HG03066 (cell line): ENCODE data around the gene MAGI1.

Experiments
- ATAC-seq: cut with Tn5 transposase; IDR thresholded peaks from one replicate; pipeline ENCODE4 v1.9.1; 2021; ENCODE audit warnings: low read depth; ENCODE audit not compliant: unreplicated experiment

Gene MAGI1

DNA sequence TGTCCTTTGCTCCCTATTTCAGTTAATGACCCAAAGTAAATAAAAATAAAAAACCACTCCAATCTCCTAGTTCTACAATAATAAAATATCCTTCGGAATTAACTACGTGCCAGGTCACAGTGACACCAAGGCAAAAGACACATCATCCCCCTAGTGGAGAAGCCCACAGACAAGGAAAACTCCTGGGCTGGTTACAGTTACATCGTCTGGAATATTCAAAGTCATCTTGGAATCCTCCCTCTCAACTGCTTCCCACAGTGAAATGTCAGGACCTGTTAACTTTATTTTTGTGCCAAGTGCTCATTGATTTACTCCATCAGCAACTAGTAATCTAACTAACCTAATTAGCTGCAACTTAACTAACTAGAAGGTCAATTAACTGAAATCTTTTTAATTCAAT, 349.3 kb downstream of the MAGI1 start:
- no peak for ATAC-seq

DNA sequence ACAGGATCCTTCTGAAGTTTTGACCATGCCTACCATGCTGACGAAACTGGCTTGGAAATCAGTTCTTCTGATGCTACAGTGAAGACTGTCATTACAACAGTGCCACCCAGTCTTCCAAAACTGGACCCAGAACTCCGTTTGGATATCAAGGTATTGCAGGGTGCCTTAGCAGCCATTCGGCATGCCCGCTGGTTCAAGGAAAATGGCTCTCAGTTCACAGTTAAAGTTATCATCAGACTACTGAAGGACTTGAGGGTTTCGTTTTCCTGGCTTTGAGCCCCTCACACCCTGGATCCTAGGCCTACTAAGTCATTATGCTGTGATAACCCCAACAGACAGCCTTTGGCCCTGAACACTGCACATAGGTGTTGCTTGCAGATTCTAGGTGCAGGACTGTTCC, 351.0 kb downstream of the MAGI1 start:
- no peak for ATAC-seq

DNA sequence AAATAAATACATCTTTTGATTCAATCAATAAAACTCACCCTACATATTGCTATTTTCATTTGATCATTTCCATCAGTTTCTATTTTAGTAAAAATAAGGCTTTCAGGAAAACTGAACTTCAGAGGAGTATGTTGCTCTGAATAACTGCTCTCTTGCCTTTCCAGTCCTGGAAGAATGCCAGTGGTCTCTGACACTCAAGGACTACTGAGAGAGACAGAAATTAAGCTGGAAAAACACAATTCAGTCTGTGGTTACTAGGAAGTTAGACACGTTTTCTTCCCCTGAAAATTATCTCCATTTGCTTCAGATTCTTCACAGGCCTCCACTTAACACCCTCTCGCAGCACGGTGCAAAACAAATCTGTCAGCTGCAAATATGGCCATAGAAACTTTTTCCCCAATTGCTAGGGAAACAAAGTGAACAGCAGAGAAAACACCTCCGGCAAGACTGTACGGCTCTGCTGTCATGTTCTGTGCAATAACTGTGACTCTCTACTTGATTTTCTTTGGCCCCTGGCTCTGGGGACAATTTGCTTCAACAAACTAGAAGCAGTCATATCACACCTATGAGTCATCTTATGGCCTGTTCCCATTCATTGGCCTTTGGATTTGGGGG, 353.0 kb downstream of the MAGI1 start:
- no peak for ATAC-seq

DNA sequence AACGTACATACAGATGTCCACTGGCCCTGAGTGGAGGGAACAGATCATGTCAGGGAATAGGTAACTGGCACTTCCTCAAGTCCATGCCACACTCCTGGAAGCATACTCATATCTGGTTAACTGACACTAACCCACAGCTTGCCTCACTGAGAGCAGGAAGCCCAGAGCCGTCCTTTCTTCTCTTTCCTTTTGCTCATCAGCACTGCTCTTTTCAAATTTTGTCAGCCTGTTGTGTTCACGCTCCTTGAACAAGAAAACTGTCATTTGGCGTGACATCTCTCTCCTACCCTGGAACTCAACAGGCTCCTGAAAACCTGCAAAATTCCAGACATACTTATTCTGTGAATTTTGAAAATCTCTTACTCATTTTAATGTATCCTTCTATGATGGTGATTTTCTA, 360.2 kb downstream of the MAGI1 start:
- no peak for ATAC-seq

DNA sequence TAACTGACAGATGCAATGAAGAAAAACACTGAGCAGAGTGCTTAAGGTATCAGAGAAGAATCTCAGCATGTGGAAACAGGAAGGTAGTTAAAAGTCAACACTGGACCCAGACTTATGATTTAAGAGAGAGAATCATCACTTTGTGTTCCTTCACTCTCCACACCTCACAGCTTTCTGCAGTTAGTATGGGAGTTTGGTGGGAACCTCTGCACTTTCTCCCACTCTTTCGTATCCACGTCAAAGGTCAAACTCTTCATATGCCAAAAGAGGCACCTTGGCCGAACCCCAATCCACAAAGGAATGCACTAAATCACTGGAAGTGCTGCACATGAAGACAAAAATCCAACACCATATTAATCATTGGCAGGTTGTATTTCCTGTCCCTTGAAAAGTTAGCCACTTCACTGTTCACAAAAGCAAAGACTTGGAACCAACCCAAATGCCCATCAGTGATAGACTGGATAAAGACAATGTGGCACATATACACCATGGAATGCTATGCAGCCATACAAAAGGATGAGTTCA, 361.2 kb downstream of the MAGI1 start:
- no peak for ATAC-seq

DNA sequence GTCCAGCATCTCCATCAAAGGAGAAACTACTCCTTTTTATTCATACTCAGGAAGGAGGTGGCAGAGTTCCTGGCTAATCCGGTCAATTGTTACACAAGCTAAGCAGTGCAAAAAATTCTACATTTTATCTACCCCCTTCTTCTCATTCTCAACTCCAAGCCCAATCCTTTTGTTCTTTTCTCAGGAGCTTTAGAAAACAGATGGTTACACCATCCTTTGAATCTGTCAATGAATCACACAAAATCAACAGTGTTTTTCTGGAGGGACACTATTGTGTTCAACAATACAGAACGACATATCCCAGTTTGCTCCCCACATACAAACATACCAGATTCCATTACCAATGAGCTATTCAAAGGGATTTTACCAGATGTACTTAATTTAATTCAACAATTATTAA, 362.1 kb downstream of the MAGI1 start:
- ATAC-seq, result no peak

DNA sequence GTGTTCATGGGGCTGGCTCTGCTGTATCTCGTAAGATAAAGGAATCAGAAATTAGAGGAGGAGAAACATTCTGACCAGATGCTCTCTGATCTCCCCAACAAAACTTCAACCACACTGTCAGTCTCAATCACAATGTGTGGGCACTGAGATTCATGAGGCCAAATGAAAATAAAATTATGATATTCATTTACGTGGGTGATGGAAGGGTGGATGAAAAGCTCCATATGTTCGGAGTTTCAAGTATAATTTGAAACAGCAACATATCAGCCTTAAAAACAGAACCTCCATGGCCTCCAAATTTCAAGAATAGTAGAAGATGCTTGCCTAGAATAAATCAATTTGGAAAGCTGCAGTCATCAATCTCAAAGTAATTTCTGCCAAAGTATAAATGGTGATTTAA, 363.7 kb downstream of the MAGI1 start:
- ATAC-seq, result no peak

DNA sequence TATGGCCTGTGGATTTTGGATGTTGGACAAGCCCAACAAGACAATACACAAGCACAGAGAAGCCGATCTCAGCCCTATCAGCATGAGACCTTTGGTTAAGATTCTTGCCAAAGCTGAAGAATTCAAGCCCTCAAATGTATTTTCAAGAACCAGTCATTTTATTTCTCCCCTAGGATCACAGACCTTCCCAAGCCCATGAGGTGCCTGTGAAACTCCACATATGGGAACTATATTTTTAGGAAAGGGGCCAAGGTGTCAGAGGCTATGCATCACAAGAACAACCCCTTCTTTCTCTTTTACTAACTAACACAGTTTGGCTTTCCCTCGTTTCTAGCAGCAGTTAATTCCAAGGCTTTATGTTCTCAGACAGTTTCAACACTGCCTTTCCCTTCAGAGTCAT, 364.5 kb downstream of the MAGI1 start:
- ATAC-seq, result no peak

DNA sequence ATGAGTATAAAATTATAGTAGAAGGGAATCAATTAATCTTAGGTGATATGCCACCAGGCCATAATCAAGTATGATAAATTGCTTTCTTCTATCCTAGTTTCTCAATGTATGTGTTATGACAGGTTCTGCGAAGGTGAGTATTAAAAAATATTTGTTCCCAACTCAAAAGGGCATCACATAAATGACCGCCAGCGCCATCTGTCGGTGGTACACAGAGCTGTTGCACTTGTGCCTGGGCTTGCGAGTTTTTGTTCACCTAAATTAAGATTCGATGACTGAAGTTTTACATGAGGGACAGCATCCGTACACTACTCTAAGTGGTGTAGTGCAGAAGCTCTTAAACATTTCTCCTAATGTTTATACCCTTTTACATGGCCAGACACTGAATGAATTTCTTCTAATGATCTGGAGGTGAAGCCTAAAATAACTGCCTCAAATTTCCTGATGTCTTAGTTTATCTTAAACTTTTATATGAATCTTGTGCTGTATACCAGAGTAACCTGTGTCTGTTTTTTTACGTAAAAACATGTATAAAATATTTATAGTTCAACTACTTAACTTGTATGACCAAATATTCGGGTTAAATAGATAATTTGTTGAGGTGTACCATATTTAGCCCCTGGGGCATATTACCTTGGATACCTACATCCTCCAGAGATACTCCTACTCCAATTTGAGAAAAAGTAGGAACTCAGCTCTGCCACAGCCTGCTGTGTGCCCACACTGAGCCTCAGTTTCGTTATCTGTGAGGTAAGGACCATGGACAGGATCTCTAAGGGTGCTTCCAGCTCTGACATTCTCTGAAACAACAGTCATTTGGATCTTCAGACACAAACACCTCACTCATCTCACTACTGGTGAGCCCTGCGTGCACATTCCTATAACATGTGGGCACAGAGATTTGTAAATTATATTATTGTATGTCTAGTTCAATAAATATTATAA, 365.6 kb downstream of the MAGI1 start:
- no peak for ATAC-seq

DNA sequence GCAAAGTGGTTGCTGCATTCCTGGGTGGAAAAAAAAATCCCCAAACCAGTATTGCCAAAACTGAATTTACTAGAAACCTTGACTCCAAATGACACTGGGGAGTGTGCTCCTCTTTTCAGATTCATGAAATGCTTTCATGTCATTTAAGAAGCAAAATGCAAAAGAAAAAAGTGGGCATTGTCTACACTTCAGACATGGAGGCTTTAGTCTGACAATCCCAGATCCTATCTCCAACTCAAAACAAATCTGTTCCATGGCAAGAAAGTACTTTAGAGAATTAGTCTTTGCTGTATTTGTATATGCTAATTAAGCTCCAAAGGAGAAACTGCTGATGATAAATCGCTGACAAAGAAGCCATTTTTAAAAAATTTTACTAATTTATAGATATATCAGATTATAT, 366.7 kb downstream of the MAGI1 start:
- ATAC-seq, result no peak

DNA sequence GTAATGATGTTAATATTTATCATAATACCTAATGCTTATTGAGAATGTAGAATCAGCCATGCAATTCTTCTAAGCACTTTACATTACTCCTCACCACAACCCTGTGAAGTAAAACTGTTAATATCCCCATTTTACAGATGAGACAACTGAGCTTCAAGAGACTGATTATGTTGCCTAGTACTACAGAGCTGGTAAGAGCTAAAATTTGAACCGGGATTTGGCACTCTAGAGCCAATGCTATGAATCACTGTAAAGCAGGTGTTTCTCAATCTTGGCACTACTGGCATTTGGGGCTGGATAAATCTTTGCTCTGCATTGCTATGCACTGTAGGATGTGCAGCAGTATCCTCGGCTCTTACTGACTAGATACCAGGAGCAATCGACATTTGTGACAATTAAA, 367.7 kb downstream of the MAGI1 start:
- no peak for ATAC-seq

DNA sequence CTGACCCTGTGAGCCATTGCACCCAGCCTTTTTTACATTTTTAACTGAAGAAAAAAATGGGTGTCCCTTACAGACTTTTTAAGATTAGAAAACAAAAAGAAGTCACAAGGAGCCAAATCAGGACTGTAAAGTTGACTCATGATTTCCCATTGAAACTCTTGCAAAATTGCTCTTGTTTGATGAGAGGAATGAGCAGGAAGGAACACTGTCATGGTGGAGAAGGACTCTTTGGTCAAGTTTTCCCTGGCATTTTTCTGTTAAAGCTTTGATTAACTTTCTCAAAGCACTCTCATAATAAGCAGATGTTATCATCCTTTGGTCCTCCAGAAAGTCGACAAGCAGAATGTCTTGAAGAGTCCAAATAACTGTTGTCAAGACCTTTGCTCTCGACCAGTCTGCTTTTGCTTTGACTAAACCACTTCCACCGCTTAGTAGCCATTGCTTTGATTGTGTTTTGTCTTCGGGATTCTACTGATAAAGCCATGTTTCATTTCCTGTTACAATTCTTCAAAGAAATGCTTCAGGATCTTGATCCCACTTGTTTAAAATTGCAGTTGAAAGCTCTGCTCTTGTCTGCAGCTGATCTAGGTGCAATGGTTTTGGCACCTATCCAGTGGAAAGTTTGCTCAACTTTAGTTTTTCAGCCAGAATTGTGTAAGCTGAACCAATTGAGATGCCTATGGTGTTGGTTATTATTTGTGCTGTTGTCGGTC, 369.4 kb downstream of the MAGI1 start:
- ATAC-seq, result no peak

DNA sequence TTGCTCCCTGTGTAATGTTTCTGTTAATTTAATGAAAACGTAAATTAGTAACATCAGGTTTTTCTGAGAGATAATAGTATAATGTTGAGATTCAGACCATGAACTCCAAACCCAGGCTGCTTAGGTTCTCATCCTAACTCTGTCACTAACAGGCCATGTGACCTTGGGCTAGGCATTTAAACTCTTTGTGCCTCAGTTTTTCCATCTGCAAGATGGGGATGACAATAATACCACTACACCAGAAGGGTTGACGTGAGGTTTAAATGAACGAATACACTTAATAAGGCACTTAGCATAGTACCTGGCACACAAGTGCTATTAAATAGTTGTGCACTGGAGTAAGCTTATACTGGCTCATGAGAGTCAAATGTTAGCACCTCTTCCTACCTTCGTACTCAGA, 370.8 kb downstream of the MAGI1 start:
- no peak for ATAC-seq

DNA sequence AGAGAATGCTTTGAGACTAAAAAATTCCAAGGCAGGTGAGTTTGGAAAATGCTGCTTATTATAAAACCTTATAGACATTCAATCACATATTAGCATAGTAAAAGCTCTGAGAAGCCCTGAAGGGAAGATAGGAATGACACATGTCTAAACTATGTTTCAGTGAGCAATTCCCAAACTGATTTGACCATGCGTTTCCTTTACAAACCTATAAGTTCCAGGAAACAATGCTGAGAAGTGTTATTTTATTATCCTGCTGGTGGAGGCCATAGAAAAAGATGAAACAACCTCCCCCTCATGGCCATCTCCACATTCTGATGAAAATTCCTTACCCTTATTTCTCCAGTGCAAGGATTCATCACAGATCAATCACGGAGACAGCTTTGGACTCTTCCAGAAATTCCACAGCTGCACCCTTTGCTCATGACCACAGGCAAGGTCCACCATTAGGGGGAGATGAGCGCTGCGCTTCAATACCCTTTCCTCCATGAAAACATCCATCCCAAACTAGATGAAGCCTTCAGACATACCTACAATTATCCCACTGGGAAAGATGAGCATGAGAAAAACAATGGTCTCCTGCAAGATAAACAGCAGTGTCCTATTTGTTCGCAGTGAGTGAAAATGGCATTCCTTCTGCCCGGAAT, 372.1 kb downstream of the MAGI1 start:
- ATAC-seq, result no peak

DNA sequence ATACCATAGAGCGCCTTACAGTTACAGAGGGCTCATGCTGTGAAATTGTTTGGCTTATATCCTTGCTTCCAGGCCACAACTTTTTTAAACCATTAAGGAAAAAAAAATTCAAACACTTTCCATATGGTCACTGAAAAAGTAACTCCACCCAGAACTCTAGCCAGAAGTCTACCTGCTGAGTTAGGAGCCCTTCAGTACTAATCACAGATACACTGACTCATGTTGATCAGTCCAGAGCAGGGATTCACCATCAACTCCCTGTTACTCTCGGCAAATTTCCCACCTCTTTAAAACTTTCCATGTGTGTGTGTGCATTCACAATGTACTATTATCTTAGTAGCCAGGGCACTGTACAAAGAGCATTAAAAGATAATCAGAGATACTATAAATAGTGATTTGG, 372.8 kb downstream of the MAGI1 start:
- no peak for ATAC-seq

DNA sequence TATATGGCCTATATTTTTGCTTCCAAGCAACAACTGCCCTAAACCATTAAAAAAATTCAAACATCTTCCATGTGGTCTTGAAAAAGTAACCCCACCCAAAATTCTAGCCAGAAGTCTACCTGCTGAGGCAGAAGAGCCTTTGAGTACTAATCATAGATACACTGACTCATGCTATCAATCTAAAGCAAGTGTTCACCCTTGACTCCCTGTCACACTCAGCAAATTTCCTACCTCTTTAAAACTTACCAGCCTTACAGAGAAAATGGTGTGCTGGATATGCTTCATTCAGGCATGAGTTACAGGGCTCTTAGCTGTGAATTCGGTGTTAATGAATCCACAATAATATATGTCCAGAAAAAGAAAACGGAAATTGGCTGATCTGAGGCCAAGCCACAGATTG, 373.8 kb downstream of the MAGI1 start:
- no peak for ATAC-seq

DNA sequence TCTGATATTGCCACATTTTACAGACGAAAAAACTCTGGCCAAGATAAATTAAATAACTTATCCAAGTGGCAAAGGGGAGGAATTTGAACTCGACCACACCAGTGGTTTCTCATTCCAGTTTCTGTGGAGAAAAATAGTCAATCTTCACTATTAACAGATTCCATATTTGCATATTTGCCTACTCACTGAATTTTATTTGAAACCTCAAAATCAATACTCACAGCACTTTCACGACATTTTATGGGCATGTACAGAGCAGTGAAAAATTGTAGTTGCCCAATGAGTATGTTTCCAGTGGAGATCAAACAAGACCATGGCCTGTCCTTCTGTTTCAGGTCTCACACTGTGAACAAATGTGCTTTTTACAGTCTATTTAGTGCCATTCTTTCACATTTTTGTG, 374.3 kb downstream of the MAGI1 start:
- ATAC-seq, result no peak

DNA sequence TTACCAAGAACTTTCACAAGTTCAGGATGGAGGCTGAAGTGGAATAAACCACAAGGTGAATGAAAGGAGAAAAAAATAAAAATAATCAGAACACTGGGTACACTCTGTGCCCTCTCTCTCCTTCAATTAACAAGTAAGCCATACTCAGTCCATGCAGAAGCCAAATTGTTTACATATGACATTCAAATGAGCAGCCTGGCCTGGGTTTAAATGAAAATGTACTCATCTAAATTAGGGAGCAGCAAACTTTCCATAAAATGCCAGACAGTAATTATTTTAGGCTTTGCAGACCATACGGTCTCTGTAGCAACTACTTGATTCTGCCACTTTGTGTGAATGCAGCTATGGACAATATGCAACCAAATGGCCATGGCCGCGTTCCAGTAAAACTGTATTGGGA, 376.6 kb downstream of the MAGI1 start:
- ATAC-seq, result no peak

DNA sequence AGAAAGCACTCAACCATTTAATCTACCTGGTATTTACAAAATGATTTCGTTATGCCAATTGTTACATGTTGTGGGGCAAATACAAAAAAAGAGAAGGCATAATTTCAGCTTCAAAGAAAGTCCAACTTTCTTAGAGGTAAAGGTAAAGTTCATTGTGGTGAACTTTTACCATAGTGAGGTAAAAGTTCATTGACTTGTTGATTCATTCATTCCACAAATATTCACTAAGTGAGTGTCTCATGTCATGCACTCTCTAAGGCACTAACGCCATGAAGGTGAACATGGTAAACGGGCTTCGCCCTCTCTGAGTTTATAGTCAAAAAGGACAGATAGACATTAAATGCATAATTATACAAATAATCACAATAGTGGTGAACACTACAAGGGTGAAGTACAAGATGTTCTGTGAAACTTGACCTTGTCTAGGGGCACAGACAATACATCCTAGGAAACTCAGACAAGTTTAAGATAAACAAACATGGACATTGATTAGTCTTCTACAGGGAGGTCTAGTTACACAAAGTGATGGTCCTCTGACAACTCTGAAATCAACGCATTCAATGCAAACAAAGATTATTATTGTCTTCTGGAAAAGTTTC, 378.6 kb downstream of the MAGI1 start:
- no peak for ATAC-seq

DNA sequence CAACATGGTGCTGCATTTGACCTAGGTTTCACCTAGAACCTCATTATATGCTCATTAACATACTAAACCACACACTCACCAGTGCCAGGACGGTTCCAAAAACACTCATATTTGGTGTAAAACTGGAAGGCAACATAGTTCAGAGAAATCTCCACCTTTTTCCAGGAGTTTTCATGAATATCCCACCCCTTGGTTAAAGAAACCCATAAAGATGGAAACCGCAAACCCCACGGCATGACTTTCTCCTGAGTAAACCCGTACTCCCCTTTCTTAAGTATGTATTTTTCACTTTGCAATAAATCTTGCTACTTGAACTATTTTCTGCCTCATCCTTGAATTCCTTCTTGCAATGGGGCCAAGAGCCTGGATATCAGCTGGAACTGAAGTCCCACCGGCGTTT, 379.3 kb downstream of the MAGI1 start:
- no peak for ATAC-seq
